NCI-H1105 (cell line): ENCODE results near the gene GABBR2.

ENCODE experiments used
- DNase-seq: peaks from one replicate; lab custom pipeline; 2025; lab: John Stamatoyannopoulos, UW

The GABBR2 gene

GRCh38 chr9:98321269-98321668, 387.5 kb downstream of the GABBR2 start:
- DNase-seq = no peak

- DNase-seq = no peak
Measured at GRCh38 chr9:98318834-98319478, 389.8 kb downstream of the GABBR2 start.

GRCh38 chr9:98318041-98318790, 390.5 kb downstream of the GABBR2 start:
- DNase-seq = no peak

- no peak for DNase-seq
Measured at GRCh38 chr9:98317134-98317857, 391.4 kb downstream of the GABBR2 start.

DNA sequence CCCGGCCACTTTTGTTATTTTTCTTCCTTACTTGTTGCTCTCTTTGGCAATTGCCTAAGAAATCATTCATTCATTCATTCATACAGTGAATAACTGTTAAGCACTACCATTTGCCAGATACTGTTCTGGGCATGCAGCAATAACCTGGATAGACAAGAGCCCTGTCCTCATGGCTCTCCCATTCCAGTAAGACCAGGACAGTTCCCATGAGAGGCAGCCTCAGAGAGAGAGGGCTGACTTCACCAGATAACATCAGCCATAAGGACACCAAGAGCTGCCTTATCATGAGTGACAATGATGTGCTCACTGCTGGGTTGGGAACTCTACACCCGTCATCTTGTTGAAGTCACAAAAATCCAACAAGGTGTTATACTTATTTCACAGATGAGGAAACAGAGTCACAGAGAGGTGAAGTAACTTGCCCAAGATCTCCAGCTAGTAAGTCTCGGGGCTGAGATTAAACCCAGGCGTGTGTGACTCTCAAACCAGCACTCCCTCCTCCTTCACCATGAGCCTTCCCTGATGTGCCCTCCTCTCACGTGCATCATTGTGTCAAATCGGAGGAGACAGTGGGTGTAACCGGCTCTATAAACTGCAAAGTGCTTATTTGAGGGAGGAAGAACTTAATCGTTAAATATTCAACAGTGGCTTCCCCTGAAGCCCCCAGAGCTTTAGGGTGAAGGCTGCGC, 392.1 kb downstream of the GABBR2 start:
- no peak for DNase-seq

- DNase-seq = peak; percentile 76
Measured at GRCh38 chr9:98315551-98316060, 393.1 kb downstream of the GABBR2 start.

GRCh38 chr9:98315067-98315453, 393.7 kb downstream of the GABBR2 start:
- no peak for DNase-seq

DNA sequence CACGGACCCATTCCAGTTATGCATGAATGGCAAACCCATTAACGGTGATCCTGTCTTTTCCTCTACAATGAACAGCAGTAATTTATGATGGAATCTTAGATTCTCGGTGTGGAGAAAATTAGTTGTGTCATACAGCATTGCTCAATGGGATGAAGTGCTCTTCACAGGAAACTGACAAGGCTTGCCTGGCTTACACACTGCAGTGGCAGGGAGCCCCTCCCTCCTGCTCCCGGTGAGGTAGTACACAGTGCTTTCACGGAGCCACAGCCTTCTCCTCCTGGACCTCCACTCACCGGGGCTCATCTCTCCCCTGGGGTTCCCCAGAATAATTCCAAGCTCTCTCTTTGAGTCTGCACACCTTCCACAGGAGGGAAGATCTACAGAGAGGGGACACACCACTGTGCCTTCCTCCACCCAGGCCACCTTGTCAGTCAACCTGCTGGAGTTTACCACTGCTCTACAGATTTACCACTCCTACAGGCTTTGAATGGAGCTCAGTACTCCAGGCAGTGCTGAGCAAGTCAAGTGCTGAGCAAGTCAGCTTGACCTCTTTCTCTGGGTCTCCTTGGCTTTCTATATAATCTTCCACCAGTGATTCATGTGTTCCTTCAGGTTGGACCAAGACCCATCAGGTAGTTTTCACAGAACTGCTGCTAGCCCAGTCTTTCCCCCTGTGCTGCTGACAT, 394.2 kb downstream of the GABBR2 start:
- no peak for DNase-seq

- no peak for DNase-seq
Measured at GRCh38 chr9:98312365-98312764, 396.4 kb downstream of the GABBR2 start.

DNA sequence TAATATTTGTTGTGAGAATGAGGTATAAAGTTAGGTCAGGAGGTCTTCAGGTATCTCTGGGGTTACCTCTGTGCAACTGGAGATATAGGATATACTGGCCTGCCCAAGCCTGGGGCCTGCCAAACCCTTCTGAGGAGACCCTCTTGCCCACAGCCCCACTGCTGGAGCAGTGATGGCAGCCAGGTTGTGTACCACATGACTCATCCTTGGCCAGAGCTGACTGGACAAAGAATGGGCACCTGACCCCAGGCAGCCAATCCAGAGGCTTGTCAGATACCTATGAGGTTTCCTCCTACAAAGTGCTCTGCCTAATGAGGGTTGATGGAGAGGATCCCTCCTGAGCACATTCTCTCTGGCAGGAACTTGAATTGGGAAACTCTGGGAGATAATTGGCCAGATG, 397.2 kb downstream of the GABBR2 start:
- no peak for DNase-seq

GRCh38 chr9:98310752-98311392, 397.9 kb downstream of the GABBR2 start:
- DNase-seq = no peak

- DNase-seq = no peak
Measured at GRCh38 chr9:98306384-98307145, 402.2 kb downstream of the GABBR2 start.

DNA sequence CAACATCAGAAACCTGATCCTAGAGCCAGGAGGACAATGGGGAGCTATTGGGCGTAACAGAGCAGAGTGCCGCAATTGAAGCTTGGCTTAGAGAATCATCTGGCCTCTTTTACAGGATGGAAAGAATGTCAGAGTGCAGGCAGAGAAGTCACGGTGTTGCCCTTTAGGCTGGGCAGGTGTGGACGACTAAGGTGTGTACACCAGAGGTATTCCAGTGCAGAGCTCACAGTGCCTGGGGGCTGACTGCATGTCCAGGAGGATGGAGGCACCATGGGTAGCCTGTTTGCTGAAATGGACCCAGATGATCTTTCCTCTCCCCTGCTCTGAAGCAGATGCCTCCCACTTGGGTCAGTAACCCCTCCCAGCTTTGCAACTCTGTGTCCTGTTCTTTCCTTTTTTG, 404.4 kb downstream of the GABBR2 start:
- DNase-seq = no peak

- no peak for DNase-seq
Measured at GRCh38 chr9:98303633-98304125, 405.1 kb downstream of the GABBR2 start.

DNA sequence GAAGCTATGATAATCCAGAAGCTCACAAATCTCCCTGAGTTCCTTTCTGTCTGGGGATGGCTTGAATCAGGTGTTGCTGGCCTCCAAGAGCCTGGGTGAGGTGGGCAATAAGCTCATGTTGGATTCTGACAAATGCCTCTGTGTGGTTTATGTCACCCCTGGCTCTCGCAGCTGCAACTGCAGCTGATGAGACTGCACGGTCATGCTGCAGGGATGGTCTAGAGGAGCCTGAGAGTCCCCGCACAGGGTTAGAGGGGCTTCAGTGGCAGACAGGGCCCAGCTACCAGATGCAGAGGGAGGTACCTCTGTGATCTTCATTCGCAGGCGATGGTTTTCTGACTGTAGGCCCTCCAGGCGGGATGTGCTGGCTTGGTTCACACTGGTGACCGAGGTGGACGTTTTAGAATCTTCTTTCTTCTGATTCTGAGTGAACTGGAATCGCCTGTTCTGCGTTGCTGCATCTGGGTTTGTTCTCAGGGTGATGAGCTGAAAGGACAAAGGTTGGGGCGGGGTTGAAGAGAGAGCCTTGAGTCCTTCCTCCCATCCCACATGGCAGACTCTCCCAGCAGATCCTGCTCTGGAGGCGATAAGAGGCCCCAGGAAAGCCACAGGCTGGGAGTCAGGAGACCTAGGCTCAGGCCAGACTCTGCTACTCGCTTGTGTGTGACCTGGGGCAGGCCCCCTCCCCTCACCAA, 405.6 kb downstream of the GABBR2 start:
- no peak for DNase-seq

DNA sequence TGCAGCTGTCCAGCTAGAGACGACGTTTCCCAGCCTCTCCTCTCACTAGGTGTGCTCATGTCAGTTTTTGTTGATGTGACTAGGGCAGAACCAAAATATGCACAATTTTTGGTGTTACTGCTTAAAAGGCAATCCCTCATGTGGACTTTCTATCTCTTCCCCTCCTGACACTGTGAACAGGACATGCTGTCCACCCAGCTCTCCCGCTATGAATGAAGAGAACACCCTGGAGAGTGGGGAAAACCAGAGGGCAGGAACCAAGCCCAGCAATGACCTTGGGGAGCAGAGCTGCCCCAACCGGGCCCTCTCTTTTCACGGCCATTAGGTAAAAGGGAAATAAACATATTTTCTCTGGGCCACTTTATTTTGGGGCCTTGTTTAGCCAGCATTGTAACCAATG, 406.6 kb downstream of the GABBR2 start:
- no peak for DNase-seq

- no peak for DNase-seq
Measured at GRCh38 chr9:98300611-98301010, 408.1 kb downstream of the GABBR2 start.

DNA sequence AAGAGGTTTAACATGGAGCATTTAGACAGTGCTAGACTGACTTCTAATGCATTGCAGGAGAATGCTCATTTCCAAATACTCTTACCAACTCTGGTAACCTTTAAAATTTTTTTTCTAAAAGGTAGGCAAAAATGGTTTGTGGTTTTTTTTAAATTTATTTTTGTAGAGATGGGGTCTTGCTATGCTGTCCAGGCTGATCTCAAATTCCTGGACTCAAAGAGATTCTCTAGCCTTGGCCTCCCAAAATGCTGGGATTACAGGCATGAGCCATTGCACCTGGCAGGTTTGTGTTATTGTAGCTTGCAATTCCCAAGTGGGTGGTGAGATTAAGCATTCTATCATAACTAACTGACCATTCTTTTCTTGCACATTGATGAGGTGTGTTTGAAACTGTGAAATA, 410.3 kb downstream of the GABBR2 start:
- DNase-seq = no peak

GRCh38 chr9:98295824-98296223, 412.9 kb downstream of the GABBR2 start:
- no peak for DNase-seq

DNA sequence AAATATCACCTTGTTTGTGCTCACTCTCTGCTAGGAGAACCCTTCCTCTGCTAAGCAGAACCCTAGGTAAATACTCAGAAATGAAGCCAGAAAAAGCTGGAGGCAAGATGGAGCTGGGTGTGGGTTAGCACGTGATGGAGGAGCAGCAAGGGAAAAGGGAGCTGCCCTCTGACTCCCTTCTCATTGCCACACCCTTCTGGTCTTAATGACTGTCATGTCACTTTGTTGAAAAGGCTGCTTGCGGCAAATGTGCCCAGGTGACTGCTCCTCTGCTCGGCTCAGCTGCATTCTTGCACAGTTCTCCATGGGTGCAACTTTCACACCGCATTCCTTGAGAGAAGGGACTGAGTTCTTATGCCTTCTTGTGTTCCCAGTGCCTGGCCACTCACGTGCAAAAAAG, 416.9 kb downstream of the GABBR2 start:
- no peak for DNase-seq
